ENCODE results near the gene TMEM52. TPM values are rescaled to one million over a fixed set of nuclear protein-coding genes. Genes with fewer than 3 reads are reported as not detected.
A peak's percentile ranks its signal among the peaks of the same experiment; 100 is the strongest.

The TMEM52 gene
- total RNA-seq, 1 donor from 2014 or later: 3.9 TPM

DNA sequence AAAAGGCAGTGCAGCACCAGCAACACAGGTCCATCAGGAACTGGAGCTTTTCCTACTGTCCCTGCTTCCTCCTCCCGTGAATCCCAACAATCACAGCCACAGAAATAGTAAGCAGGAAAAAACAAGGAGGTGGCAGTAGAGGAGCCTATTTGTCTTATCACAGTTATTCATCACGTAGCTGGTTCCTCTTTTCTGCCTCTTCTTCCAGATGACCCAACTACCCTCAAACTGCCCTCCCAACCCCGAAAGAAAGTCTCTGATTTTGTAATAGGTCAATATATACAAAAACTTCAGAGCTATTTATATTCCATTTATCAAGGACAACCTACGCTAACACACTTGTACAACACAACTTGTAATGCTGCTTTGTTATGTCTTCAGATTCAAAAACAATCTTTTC is 49.6 kb downstream of the TMEM52 start:
- H3K4me3 Mint-ChIP-seq: no peak overlapping the region
- peak overlapping the region; percentile 71 for H3K27ac Mint-ChIP-seq
- peaks cover 18% of the 10 kb centered on the region for H3K4me1 Mint-ChIP-seq (ENCODE audit: unreplicated experiment)
- H3K36me3 Mint-ChIP-seq: peaks cover 28% of the 10 kb centered on the region
- TF ChIP-seq, protein P1, sequence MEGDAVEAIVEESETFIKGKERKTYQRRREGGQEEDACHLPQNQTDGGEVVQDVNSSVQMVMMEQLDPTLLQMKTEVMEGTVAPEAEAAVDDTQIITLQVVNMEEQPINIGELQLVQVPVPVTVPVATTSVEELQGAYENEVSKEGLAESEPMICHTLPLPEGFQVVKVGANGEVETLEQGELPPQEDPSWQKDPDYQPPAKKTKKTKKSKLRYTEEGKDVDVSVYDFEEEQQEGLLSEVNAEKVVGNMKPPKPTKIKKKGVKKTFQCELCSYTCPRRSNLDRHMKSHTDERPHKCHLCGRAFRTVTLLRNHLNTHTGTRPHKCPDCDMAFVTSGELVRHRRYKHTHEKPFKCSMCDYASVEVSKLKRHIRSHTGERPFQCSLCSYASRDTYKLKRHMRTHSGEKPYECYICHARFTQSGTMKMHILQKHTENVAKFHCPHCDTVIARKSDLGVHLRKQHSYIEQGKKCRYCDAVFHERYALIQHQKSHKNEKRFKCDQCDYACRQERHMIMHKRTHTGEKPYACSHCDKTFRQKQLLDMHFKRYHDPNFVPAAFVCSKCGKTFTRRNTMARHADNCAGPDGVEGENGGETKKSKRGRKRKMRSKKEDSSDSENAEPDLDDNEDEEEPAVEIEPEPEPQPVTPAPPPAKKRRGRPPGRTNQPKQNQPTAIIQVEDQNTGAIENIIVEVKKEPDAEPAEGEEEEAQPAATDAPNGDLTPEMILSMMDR (conservative IDR thresholded peaks at IDR 0.05): no peak
- DNase-seq (ENCODE audit: extremely low spot score, unreplicated experiment): no peak
- no peaks in the 10 kb centered on the region for H3K9me3 Mint-ChIP-seq
- H3K27me3 Mint-ChIP-seq: no peaks in the 10 kb centered on the region

Other genes starting within 250 kb of the TMEM52 start
- 88.8 and 116 TPM in 2 replicates for gene SLC35E2B, start 226.5 kb downstream of the TMEM52 start, total RNA-seq (ENCODE audit: low replicate concordance)
- gene CDK11A, start 194.9 kb downstream of the TMEM52 start, total RNA-seq (ENCODE audit: low replicate concordance): 45.9 and 47.0 TPM in 2 replicates
- gene NADK, start 140.8 kb downstream of the TMEM52 start, total RNA-seq (ENCODE audit: low replicate concordance): 78.4 and 89.2 TPM in 2 replicates
- gene GNB1, start 28.2 kb downstream of the TMEM52 start, total RNA-seq (ENCODE audit: low replicate concordance): 279 and 297 TPM in 2 replicates
- 0.36 and 0.65 TPM in 2 replicates for gene CALML6, start 4.0 kb downstream of the TMEM52 start, total RNA-seq (ENCODE audit: low replicate concordance)
- 0.76 and 1.5 TPM in 2 replicates for gene CFAP74, start 84.5 kb upstream of the TMEM52 start, total RNA-seq (ENCODE audit: low replicate concordance)
- gene GABRD, start 100.1 kb upstream of the TMEM52 start, total RNA-seq (ENCODE audit: low replicate concordance): 0.43 and 2.0 TPM in 2 replicates
- 33.2 and 64.4 TPM in 2 replicates for gene PRKCZ, start 131.1 kb upstream of the TMEM52 start, total RNA-seq (ENCODE audit: low replicate concordance)

Data from type B pancreatic cell (in vitro differentiated cells).